Heart right ventricle (tissue), 16 donors: Measurements from ENCODE around the gene GCKR. TPM values are rescaled to one million over a fixed set of nuclear protein-coding genes. Genes with fewer than 3 reads are reported as not detected.

ENCODE experiments used
- ATAC-seq, 8 donors: fragments of 200-7000 bp; cut with Tn5 transposase; one replicate each; pipeline ENCODE4 v1.9.1; 2020; ENCODE audit warnings: mild to moderate bottlenecking in 8 of 8, moderate library complexity in 8 of 8, moderate number of reproducible peaks in 1 of 8
- DNase-seq, 2 donors: peaks; one replicate each; pipeline ENCODE4 v3.0.0-alpha.2; 2020
- H3K27ac ChIP-seq, 10 donors: fragments of 200-600 bp; sonication (generic) in 2 of 10; one replicate each; pipeline versions ENCODE4 v1.5.0 to v1.8.0; 2020 to 2022; ENCODE audit warnings: mild to moderate bottlenecking in 3 of 10
- H3K27me3 ChIP-seq, 7 donors: fragments of 200-600 bp; one replicate each; pipeline ENCODE4 v1.8.0; 2021 to 2022; ENCODE audit warnings: mild to moderate bottlenecking in 2 of 7
- H3K36me3 ChIP-seq, 9 donors: fragments of 200-600 bp; sonication (generic) in 1 of 9; one replicate each; pipeline versions ENCODE4 v1.5.0 to v1.8.0; 2020 to 2022; ENCODE audit warnings: mild to moderate bottlenecking in 2 of 9
- H3K4me1 ChIP-seq, 9 donors: fragments of 200-600 bp; sonication (generic) in 1 of 9; one replicate each; pipeline versions ENCODE4 v1.5.0 to v1.8.0; 2020 to 2022; ENCODE audit warnings: mild to moderate bottlenecking in 4 of 9
- H3K4me3 ChIP-seq, 10 donors: fragments of 200-600 bp; sonication (generic) in 2 of 10; one replicate each; pipeline versions ENCODE4 v1.5.0 to v1.8.0; 2020 to 2022; ENCODE audit warnings: mild to moderate bottlenecking in 7 of 10, moderate library complexity in 2 of 10
- H3K9me3 ChIP-seq, 11 donors: fragments of 200-600 bp in 10 of 11; sonication (generic) in 2 of 11; one replicate each; pipeline versions ENCODE4 v1.5.0 to v1.8.0; 2013 to 2022; ENCODE audit warnings: mild to moderate bottlenecking in 2 of 11, control low read depth in 1 of 11, moderate library complexity in 1 of 11
- WGBS, 2 donors: extraction: QIAGEN DNeasy Blood & Tissue Kit; methylation state at CpG; one replicate each; pipeline ENCODE4 v1.1.7; 2013; ENCODE audit warnings: inconsistent platforms in 1 of 2; 5-methylcytosine and 5-hydroxymethylcytosine counted together
- intact Hi-C, 10 donors: fragments of 100-400 bp; cut with DNase I; formaldehyde crosslinking; loops; one replicate each; pipeline versions ENCODE4 v1.11.1 to v1.14.2; 2022
- polyA plus RNA-seq, 2 donors: library from polyadenylated mRNA; stranded (reverse); fragments of 200-250 nt; gene quantifications; one replicate each; pipeline ENCODE4 v1.2.3, GENCODE V29; 2013
- total RNA-seq, 10 donors: library from RNA; stranded (reverse); fragmentation: NEBNext Ultra II Directional in 3 of 10; extraction: Animal tissue kit (Norgen Biotek cat#: 25700) in 3 of 10; gene quantifications; one replicate each; pipeline versions ENCODE4 v1.2.1 to v1.2.4, GENCODE V29; 2021 to 2023
- TF ChIP-seq, protein P1 (sequence below), 9 donors: fragments of 200-600 bp; sonication (generic) in 2 of 9; IDR thresholded peaks; one replicate each; pipeline versions ENCODE4 v1.5.0 to v1.8.0; 2021 to 2022; ENCODE audit warnings: antibody characterized with exemption in 9 of 9, mild to moderate bottlenecking in 5 of 9, moderate library complexity in 1 of 9
- donor health status: Arrhythmogenic right ventricular cardiomyopathy.
- donor health status: ischemic (EF 13 %, LVEDD 7.1; RV severe dilation, severe dysfunction).
- donor health status: healthy with polysubstance abuse.
- donor health status: DM: no; HTN: yes; CAD: no.
- donor health status: DM: no; HTN: no; CAD: no.
- donor health status: ischemic (EF 25% LVEDD 6.9; RV normal size, moderate dysfunction).
- donor health status: ischemic (EF 25% LVEDD 5.7; RV mildly dilated, moderate dysfunction).
- donor health status: healthy.
- donor health status: DM: yes; HTN: yes; CAD: no.
- donor health status: Ischemic cardiomyopathy.
- donor health status: ischemic (EF 35%, LVEDD 5.7; RV mildly dilated, moderate dysfunction).
- donor health status: nonischemic (EF 11% LVEDD 7.7; RV severe dilation, severe dysfunction).
- donor health status: DM: yes; HTN: yes; CAD: no.
- donor health status: PGD.
- donor health status: ischemic (EF 29% LVEDD 5.4; RV normal size, mild dysfunction).
- donor health status: nonischemic (EF 23%, LVEDD 6.1; RV moderate dilation, normal function).

GCKR gene
- total and polyA plus RNA-seq, 12 donors = 0.19 to 1.6 (median 0.90) TPM; not detected in 8

DNA sequence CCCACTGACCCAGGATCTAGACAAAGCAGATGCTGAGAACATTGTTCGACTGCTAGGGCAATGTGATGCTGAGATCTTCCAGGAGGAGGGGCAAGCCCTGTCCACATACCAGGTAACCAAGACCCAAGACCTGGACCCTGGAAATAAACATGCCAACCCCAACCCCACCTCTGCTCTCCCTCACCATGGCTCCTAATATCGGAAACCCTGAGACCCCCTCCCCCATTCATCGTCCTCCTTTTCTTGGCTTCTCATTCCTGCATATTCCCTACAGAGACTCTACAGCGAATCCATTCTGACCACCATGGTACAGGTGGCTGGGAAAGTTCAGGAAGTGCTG is 619 bp downstream of the GCKR start:
- peaks cover 0 to 57% (median 13%) of the 10 kb centered on the region in 7 donors for H3K27me3 ChIP-seq
- 77% methylated on average over 4 of the region's 4 CpGs for WGBS, 2 donors
- no peak for ATAC-seq
- no peak for DNase-seq
- H3K4me1 ChIP-seq = peaks cover 0 to 28% (median 9%) of the 10 kb centered on the region in 9 donors
- no peak overlapping the region for H3K27ac ChIP-seq
- TF ChIP-seq, protein P1, sequence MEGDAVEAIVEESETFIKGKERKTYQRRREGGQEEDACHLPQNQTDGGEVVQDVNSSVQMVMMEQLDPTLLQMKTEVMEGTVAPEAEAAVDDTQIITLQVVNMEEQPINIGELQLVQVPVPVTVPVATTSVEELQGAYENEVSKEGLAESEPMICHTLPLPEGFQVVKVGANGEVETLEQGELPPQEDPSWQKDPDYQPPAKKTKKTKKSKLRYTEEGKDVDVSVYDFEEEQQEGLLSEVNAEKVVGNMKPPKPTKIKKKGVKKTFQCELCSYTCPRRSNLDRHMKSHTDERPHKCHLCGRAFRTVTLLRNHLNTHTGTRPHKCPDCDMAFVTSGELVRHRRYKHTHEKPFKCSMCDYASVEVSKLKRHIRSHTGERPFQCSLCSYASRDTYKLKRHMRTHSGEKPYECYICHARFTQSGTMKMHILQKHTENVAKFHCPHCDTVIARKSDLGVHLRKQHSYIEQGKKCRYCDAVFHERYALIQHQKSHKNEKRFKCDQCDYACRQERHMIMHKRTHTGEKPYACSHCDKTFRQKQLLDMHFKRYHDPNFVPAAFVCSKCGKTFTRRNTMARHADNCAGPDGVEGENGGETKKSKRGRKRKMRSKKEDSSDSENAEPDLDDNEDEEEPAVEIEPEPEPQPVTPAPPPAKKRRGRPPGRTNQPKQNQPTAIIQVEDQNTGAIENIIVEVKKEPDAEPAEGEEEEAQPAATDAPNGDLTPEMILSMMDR (IDR thresholded peaks at IDR 0.05) = no peak
- H3K36me3 ChIP-seq = no peaks in the 10 kb centered on the region
- no peak overlapping the region for H3K4me3 ChIP-seq
- intact Hi-C loops = loop anchor here in 3 of 10 donors (10.0 kb wide), 2 partner anchors 88 to 128 kb away; partner anchors contain the start of genes CCDC121 (in 2 of the 3), GPN1 (in 2 of the 3) and ZNF512 (in 1 of the 3)
- H3K9me3 ChIP-seq = no peaks in the 10 kb centered on the region

DNA sequence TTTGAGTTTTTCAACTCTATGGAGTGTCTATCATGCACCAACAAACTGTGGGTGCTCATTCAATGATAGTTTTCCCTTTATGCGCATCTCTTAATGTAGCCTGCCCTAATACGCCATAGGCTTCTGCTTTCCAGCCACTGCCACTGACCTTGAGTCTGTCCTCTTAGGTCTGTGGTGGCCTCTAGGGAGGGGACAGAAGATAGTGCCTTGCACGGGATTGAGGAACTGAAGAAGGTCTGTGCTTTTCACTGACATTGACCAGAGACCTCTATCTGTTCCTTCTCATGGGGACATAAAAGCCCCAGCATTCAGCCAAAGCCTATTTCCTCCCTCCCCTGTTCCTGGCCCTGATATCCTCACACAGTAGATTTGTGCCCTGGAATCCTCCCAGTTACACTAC is 2.3 kb downstream of the GCKR start:
- ATAC-seq (no peak), DNase-seq (no peak)
- Histone ChIP-seq H3K27me3 (peaks cover 0 to 53% (median 13%) of the 10 kb centered on the region in 7 donors), H3K9me3 (no peaks in the 10 kb centered on the region), H3K36me3 (no peaks in the 10 kb centered on the region), H3K4me3 (no peak overlapping the region), H3K27ac (no peak overlapping the region), H3K4me1 (peaks cover 0 to 28% (median 9%) of the 10 kb centered on the region in 9 donors)
- intact Hi-C loops = loop anchor here in 3 of 10 donors (10.0 kb wide), 2 partner anchors 86 to 126 kb away; partner anchors contain the start of genes CCDC121 (in 2 of the 3), GPN1 (in 2 of the 3) and ZNF512 (in 1 of the 3)
- WGBS, 2 donors = 73 to 76% methylated on average over 3 of the region's 3 CpGs
- TF ChIP-seq, protein P1 (IDR thresholded peaks at IDR 0.05) = no peak

DNA sequence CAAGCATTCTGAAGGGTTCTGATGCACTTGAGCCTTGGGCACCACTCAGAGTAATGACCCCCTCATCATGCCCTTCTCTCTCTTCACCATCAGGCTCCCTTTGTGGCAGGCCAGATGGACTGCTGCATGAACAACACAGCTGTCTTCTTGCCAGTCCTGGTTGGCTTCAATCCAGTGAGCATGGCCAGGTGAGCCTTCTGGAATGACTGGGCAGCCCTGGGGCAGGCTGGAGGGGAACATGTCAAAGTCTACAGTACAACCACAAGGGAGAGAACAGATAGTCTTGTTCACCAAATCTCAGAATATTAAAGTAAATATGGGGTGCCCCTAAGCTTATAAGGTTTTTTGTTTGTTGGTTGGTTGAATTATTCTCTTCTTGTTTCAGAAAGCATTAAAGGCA is 4.4 kb downstream of the GCKR start:
- peaks cover 0 to 33% (median 11%) of the 10 kb centered on the region in 7 donors for H3K27me3 ChIP-seq
- no peak overlapping the region for H3K4me3 ChIP-seq
- no peaks in the 10 kb centered on the region for H3K36me3 ChIP-seq
- ATAC-seq (no peak), DNase-seq (no peak)
- H3K4me1 ChIP-seq = peaks cover 0 to 10% (median 0%) of the 10 kb centered on the region in 9 donors
- TF ChIP-seq, protein P1 (IDR thresholded peaks at IDR 0.05) = no peak
- intact Hi-C loops = no loop called here
- H3K27ac ChIP-seq = no peak overlapping the region
- H3K9me3 ChIP-seq = no peaks in the 10 kb centered on the region

DNA sequence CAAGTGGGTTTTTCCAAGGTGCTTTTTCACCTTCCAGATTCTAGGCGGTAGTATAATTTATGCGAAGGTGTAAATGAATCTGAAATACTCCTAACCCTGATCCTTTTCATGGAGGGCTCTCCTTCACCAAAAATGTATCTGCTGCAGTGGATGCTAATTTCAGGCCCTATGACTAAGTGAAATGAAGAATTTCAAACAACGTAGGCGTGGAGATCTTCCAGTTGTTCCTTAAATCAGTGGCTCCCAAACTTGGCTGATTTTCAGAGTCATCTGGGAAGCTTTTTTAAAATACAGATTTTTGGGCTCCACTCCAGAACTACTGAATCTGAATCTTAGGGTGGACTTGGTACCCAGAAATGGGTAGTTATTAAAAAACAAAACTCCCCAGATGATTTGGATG is 5.5 kb downstream of the GCKR start:
- Histone ChIP-seq H3K36me3 (no peaks in the 10 kb centered on the region), H3K27me3 (peaks cover 0 to 22% (median 5%) of the 10 kb centered on the region in 7 donors), H3K4me1 (no peaks in the 10 kb centered on the region), H3K27ac (no peak overlapping the region), H3K9me3 (no peaks in the 10 kb centered on the region), H3K4me3 (no peak overlapping the region)
- intact Hi-C loops = no loop called here
- DNase-seq (no peak), ATAC-seq (no peak)
- 74 to 82% methylated on average over 4 of the region's 4 CpGs for WGBS, 2 donors
- TF ChIP-seq, protein P1 (IDR thresholded peaks at IDR 0.05) = no peak
